GM19025 (cell line): ENCODE measurements around the gene RAI1.
"Not testable (repeated sequence)": the region's sequence is repeated elsewhere in the genome, so short reads cannot be mapped to it uniquely, and the experiment has no call there.

Experiments used
- ATAC-seq: cut with Tn5 transposase; IDR thresholded peaks from one replicate; pipeline ENCODE4 v1.9.1; 2021; ENCODE audit warnings: mild to moderate bottlenecking, low read depth, moderate library complexity; ENCODE audit not compliant: unreplicated experiment

RAI1 gene

DNA sequence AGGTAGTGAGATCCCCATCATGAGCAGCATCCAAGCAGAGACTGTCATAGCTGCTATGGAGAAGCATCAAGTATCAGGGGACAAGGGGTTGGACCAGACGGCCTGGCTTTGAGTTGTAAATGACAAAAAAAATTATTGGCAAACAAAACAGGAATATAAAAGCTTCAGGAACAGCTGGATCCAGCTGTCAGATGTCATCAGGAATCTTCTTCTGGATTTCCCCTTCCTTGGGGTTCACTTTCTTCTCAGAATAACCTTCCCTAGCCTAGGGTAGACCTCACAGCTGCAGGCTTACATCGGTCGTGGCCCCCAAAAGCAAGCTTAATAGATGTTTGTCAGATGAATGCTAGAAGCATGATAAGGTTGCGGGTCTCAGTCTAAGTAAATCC lies 17.2 kb upstream of the RAI1 start:
- no peak for ATAC-seq

DNA sequence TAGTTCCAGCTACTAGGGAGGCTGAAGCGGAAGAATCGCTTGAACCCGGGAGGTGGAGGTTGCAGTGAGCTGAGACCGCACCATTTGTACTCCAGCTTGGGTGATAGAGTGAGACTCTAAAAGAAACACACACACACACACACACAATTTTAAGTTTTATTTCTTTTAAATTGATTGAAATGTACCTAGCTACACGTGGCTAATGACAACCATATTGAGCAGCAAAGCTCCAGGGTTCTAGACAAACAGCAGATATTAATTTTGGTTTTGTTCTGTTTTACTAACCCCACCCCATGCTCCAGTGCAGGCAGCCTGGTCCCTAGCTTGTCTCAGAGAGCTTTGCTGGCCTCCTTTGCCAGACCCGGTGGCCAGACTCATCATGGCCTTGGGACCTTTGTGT lies 16.0 kb upstream of the RAI1 start:
- ATAC-seq: no peak

DNA sequence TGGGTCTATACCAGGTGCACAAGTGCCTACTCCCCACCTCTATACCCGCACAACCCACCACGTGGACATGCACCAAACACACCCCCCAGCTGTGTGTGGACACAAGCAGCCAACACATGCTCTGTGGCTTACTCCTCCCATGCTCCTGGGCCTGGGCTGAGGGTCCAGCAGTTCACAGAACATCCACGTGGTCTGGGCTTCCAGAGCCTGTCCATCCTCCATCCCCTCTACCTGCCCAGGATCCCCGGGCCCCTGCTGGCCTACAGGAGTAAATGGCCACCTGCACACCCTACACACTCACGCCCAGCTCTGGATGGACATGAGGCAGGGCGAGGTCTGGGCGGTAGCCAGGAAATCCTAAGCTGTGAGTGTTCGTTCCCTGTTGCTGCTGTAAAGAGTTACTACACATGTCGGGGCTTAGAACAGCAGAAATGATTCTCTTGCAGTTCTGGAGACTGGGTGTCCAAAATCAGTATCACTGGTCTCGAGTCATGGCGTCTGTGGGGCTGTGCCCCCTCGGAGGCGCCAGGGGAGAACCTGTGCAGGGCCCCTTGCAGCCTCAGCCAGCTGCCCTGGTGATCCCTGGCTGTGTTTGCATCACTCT lies 15.0 kb upstream of the RAI1 start:
- ATAC-seq: no peak

DNA sequence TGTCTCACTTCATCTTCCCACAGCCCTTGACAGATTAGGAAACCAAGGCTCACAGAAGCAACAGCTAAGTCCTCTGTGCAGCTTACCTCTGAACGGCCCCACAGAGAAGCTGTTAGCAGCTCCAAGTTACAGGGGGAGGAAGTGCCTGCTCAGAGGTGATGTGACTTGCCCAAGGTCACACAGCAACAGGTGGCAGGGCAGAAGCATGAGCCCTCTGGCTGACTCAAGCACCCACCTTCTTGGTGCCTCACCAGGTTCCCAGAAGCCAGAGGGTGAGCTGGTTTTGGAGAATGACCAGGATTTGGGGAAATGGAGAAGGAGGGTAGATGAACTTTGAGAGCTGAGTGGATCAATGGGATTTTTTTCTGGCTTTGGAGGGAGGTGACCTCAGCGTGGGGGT lies 14.0 kb upstream of the RAI1 start:
- no peak for ATAC-seq

DNA sequence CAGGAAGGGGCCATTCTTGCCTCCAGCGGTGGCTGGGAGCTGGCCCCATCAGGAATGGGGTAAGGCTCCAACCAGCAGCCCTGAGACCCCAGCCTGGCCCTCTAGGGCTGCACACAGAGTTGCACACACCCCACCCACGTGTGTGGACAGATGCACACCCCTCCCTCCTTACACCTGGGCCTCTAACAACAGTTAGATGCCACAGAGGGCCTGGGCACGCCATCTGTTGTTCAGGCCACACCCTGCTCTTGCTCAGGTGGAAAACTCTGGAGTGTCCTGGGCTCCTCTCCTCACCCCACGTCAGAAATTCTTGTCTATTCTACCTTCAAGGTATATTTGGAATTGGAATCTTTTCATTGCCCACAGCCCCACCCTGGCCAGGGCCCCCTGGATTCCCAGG lies 13.3 kb upstream of the RAI1 start:
- no peak for ATAC-seq

DNA sequence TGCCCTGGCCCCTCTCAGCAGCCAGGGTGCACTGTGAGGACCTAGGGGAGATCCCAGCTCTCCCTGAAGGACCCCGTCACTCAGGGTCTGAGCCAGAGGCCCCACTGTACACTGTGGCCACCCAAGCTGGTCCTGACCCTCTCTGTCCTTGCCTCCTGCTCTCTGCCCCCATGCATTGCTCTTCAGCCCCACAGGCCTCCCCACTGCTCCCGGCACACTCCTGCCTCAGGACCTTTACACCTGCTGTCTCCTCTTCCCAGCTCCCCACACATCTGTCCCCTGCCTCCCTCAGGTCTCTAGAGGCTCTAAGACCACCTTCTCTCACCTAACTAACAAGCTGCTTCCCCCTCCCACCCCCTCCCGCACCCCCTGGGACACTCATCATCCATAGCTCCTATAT lies 12.9 kb upstream of the RAI1 start:
- ATAC-seq: no peak

DNA sequence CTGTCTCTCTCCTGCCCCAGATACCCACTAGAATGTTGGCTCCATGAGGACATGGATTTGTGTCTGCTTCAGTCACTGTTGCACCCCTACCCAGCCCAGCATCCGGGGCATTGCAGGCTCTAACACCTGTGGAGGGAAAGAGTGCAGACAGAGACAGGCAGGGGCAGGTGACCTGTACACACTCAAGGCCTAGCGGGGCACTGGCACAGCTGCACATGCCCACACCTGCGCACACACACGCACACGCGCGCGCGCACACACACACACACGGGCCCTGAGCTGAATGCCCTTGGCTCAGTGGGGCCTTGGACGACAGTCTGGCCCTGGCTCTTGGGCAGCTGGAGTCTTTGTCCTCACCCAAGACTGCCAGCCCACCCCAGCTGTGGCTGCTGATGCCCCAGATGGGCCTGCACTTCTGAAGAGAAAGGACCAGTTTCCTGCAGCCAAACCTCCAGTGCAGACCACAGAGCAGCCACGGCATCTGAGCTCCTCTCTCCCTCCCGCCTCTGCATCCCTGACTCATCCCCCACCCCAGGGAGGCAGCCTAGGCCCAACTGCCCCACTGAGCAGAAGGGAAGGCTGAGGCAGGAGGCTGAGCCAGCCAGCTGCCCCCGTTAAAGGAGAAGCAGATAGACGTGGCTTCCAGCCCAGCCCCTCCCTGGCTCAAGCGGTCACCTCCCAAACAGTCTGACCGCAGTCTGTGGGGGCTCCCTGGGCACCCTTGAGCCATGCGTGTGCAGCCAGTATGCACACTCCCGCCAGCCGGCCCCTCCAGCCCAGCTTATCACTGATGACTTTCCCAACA lies 12.3 kb upstream of the RAI1 start:
- no peak for ATAC-seq

DNA sequence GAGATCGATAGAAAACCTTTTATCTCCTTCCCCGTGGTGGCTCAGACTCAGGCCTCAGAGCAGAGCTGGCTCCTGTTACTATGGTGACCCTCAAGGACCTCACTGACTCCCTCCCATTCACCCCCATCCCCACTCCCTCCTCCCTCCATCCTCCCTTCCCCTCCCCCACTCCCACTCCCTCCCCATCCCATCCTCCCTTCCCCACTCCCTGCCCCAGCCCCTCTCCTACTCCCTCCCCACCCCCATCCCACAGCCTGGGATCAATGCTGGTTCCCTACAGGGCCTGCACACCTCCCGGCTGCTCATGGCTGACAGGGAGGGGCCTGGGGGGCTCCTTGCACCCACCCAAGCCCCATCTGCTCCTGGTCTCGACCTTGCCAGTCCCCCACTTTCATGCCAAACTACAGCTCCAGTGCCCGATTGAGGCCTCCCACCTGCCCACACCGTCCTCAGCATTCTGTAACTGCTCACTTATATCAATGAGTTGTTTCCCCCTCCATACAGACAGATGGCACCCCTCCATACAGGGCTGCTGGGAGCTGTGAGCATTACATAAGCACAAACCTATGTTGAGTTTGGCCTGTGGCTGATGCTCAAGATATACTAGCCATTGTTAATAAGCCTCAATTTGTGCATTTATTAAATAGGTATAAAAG lies 11.6 kb upstream of the RAI1 start:
- ATAC-seq: no peak

DNA sequence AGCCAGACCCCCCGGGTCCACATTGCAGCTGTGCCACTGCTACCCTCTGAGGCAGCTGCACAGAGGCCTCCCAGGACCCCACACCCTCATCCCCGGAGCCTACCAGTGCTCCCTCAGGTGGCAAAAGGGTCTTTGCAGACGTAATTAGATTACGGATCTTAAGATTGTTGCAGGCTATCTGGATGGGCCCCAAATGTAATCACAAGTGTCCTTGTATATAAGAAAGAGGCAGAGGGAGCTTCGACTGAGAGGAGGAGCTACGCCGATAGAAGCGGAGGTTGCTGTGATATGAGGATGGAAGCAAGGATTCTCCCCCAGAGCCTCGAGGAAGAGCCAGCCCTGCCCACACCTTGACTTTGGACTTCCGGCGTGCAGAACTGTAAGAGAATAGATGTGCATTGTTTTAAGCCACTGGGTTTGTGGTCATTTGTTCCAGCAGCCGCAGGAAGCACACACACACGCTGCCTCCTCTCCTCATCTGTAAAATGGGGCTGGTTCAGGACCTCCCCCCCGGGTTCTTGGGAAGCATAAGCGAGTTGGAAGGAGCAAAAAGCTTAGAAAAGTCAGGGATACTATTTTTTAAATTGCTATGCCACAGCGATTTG lies 10.5 kb upstream of the RAI1 start:
- ATAC-seq: no peak

DNA sequence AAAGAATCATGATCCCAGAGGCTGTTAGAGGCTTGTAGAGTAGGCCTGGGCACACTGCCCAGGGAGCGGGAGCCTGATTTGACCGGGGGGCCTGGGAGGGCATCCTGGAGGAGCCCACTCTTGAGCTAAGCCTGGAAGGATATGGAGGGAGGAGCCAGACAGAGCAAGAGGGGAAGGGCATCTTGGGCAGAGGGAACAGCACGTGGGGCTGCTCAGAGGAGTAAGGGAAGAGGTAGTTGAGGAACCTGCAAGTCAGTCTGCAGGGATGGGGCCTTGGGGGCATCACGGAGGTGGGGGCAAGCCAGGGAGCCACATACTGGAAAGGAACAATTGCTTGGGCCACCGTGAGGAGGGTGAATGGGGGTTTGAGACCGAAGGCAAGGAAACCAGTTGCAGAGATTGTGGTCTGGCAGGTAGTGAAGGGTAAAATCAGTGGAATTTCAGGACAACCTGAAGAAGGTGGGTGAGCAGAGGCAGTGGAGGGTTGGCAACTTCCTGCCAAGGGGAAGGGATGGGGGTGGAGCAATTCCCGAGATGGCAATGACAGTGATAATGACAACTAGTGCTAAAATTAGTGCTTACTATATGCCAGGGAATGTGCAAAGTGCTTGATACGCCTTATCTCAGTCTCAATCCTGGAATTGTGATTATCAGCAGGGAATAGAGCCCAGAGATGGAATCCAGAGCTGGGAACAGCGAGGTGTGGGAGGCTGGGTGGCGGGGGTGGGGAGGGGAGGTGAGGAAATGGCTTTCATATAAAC lies 9.7 kb upstream of the RAI1 start:
- no peak for ATAC-seq

DNA sequence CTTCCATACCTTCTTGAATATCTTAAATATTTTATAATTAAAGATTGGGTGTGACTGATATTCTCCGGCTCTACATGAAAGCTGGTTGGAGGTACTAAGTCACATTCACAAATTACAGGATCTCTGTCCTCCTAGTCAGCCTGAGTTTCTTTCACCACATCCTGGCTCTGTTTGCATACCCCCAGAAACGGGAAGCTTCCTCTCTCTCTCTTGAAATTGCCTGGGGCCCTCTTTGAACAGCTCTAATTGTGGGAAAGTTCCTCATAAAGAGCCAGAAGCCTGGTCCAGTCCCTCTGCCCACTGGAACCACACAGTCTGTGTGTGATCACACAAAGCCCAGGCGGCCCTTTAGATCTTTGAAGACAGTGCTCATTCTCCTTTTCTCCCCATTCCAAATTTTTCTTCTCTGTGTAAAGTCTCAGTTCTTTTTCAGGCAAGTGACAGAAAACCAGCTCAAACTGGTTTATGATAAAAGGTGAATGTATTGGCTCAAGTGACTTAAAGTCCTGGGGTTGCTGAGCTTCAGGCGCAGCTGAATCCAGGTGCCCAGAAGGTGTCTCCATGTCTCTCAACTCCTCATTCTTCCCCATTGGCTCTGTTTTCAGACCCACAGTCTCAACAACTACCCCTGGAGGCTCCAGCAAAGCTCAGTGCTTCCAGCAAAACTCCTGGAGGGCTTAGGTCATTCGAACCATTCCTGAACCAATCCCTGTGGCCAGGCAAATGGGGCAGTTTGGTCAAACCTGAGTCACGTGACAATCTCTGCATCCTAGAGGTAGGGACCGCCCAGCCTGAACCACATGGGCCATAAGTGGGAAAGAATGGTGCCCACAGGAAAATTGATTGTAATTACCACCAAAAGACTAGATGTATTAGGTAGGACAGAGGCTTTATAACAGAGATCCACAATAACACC lies 8.5 kb upstream of the RAI1 start:
- no peak for ATAC-seq

DNA sequence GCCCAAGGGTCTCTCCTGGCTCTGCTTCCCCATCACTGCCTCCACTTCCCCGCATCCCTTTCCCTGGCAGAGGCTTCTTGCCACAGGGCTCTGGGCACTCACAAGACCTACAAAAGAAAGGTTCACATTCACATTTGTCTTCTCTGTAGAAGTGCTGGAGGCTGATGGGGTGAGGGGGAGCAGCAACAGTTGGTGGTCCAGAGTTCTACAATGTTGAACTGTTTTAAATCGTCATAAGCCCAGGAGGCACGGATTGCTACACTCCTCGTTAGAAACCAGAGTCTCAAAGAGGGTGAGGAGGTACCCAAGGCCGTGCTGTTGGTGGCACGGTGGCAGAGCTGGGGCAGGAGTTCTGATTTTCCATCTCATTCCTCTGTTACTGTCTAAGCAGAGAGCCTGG lies 5.8 kb upstream of the RAI1 start:
- no peak for ATAC-seq

DNA sequence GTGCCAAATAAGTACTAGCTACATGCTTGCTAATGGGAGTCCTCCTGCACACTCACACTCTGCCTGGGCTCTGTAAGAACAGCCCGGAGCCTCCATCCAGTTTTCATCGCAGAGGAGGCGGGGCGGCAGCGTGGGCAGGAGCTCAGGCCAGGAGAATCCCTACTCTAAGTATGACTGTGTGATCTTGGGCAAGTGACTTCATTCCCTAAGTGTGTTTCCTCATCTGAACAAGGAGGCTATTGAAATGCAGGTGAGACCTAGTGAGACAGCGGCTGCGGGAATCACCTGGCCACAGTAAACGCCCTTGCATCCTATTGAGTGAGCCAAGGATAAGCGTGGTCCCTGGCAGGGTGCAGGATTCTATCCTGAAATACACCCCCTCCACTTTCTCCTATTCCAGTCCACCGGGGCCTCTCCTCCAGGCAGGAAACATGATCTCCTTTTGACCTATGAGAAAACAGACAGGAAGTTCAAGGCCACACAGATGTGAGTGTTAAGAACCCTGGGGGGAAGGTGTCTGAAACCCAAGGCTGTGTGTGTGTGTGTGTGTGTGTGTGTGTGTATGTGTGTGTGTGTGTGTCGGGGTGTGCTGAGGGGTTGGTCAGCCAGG lies 5.2 kb upstream of the RAI1 start:
- no peak for ATAC-seq

DNA sequence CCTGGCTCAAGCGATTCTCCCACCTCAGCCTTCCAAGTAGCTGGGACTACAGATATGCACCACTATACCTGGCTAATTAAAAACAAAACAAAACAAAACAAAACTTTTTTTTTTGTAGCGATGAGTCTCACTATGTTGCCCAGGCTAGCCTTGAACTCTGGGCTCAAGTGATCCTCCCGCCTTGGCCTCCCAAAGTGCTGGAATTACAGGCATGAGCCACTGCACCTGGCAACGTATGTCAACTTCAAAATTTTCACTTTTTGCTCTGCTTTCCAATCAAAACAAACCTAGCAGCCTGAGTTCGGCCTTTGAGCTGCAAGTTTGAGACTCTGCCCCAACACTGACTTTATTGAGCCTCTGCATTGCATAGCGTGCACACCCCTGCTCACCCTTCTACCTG lies 4.5 kb upstream of the RAI1 start:
- ATAC-seq: no peak

DNA sequence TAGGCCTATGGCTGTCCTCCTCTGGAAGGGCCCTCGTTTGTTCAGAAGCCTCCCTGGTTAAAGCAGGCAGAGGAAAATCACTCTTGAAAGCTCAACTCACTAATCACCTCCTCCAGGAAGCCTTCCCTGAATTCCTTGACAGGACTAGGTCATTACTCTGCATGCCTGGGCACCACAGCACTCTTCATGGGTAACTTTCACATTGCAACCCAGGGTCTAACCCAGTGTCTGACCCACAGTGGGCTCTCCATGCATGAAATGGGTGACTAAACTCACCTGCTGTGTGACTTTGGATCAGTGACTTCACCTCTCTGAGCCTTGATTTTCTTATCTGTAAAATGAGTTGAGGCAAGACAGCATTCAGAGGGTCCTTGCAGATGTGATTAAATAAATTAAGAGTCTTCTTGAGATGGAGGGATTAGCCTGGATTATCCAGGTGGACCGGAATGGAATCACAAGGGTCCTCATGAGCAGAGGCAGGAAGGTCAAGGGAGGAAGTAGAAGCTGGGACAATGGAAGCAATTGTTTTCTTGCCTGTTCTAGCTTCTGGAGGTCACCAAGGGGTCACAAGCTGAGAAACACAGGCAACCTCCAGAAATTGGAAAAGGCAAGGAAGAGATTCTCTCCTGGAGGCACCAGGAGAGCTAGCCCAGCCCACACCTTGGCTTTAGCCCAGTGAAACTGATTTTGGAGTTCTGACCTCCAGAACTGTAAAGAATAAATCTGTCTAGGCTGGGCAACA lies 3.8 kb upstream of the RAI1 start:
- ATAC-seq: no peak

DNA sequence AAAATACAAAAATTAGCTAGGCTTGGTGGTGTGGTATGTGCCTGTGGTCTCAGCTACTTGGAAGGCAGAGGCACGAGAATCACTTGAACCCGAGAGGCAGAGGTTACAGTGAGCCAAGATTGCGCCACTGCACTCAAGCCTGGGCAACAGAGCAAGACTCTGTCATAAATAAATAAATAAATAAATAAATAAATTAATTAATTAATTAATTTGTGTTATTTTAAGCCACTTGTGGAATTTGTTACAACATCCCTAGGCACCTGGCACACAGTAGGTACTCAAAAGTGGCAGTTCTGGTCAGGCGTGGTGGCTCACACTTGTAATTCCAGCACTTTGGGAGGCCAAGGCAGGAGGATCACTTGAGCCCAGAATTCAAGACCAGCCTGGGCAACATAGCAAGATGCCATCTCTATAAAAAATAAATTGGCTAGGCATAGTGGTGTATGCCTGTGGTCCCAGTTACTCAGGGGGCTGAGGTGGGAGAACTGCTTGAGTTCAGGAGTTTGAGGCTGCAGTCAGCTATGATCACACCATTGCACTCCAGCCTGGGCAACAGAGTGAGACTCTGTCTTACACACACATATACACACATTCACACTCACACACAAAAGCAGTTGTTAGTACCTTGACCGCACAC lies 3.1 kb upstream of the RAI1 start:
- ATAC-seq: not testable (repeated sequence)

DNA sequence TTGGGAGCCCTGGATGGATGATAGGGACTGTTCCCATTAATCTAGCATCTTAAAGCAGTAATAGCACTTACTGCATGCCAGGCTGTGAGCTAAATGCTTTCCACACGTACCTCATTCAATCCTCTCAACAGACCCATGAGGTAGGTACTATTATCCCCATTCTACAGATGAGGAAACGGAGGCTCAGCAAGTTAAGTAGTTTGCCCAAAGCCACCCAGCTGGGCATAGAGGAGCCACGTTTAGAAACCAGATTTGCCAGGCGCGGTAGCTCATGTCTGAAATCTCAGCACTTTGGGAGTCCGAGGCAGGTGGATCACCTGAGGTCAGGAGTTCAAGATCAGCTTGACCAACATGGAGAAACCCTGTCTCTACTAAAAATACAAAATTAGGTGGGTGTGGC lies 2.0 kb upstream of the RAI1 start:
- no peak for ATAC-seq

DNA sequence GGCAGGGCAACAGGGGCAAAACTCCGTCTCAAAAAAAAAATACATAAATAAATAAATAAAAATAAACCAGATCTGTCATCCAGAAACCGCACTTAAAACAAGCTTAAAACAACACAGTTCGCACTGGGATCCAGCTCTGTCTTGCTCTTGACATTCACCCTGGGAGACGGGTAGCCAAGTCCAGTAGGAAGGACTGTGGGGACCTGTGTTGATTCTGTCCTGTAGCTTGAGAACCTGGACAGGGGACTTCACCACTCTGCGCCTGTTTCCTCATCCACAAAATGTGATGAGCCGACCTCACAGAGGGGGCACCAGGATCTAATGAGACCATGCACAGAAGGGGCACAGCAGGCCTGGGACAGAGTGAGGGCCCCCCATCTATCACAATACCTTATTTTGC lies 1.5 kb upstream of the RAI1 start:
- ATAC-seq: no peak
